HG03457 (cell line): Measurements from ENCODE around the gene AFG1L.
A peak's percentile ranks its signal among the peaks of the same experiment; 100 is the strongest.
"Not testable (repeated sequence)": the region's sequence is repeated elsewhere in the genome, so short reads cannot be mapped to it uniquely, and the experiment has no call there.

Source experiments
- ATAC-seq: cut with Tn5 transposase; IDR thresholded peaks from one replicate; pipeline ENCODE4 v1.9.1; 2021; ENCODE audit warnings: moderate number of reproducible peaks; ENCODE audit not compliant: unreplicated experiment

The AFG1L gene

DNA sequence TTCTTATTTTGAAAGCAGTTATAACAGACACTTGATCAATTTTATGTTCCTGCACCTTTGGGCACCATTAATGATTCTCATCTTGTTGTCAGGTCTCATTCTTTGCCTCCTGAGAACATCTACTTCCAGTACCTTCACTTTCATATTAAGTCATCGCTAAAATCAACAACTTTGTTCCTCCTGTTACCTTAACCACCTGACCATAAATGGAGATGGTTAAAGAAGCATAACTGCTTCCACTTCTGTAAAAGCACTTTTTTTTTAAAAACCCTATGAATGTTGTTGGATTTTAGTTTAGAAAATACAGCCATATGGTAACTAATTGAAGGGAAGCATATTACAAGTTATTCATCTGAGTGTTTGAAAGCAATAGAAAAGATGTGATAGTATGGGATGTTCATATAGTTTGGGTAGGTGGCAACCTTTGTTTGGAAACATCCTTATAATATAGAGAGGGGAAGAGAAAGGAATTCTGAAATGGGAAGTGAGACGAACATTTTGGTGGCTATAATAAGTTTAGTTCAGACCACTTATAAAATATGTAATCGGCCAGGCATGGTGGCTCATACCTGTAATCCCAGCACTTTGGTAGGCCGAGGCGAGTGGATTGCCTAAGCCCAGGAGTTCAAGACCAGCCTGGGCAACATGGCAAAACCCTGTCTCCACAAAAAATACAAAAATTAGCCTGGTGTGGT lies 53.9 kb downstream of the AFG1L start:
- peak; percentile 72 for ATAC-seq

DNA sequence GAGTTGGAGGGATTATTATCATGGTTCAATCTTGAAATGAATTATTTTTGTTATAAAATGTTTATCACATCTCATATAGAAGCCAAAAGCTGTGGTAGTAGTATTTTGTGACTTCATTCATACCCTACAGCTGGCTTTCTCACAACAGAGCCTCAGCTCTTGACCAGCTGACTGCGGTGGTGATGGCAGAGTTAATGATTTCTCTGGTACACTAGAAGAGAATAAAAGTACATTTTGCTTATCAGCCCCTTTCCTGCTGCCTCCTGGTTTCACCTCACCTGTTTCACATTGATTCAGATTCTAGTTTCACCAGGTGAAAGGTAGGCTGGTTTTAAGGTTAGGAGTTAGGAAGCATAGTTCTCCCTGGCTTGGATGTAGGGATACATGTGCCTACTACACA lies 55.7 kb downstream of the AFG1L start:
- ATAC-seq: peak; percentile 53

DNA sequence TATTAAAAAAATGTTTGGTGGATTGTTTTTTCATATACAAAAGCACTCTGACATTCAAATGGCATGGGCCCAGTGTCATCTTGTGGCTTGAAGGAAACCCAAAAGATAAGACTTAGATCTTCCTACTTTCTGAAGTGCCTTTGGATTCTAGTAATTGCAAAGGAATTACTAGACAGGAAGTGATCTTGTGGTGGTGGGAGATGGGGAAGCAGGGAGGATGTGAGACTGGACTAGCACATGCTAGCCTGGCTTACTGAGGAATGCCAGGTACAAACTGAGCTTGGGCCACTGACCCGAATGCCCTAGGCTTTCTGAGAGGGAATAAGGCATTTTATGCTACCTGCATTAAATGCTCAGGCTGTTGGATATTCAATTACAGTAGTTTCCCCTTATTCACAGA lies 59.0 kb downstream of the AFG1L start:
- no peak for ATAC-seq

DNA sequence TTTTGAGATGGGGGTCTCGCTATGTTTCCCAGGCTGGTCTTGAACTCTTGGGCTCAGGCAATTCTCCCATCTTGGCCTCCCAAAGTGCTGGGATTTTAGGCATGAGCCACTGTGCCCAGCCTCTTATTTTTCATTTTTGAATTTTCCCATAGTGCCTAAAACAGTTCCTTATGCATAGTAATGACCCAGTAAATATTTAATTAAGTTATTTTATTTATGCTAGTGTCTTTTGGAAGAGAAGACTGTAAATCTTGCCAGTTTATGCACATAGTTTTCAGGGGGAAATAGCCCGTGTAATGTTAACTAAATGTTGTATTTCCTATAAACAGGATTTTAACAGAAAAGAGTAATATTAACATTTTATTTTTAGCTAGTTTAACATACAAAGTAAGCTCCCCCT lies 60.3 kb downstream of the AFG1L start:
- no peak for ATAC-seq

DNA sequence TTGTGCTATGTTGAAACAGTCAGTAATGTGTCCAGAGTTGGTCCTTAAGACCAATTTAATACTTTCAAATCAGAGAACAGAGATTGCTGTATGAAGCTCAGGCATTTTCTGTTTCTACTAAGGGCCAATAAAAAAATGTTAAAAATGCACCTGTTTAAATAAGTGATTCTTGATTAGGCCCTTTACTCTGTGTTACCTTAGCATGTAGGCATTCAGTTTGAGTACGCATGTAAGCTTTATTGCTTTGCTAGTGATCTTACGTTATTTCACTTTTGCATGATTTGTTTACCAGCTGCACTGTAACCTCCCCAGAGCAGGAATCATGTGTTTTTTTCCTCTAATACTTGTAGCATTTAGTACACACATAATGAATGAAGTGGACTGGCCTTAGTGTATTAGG lies 61.0 kb downstream of the AFG1L start:
- ATAC-seq: no peak

DNA sequence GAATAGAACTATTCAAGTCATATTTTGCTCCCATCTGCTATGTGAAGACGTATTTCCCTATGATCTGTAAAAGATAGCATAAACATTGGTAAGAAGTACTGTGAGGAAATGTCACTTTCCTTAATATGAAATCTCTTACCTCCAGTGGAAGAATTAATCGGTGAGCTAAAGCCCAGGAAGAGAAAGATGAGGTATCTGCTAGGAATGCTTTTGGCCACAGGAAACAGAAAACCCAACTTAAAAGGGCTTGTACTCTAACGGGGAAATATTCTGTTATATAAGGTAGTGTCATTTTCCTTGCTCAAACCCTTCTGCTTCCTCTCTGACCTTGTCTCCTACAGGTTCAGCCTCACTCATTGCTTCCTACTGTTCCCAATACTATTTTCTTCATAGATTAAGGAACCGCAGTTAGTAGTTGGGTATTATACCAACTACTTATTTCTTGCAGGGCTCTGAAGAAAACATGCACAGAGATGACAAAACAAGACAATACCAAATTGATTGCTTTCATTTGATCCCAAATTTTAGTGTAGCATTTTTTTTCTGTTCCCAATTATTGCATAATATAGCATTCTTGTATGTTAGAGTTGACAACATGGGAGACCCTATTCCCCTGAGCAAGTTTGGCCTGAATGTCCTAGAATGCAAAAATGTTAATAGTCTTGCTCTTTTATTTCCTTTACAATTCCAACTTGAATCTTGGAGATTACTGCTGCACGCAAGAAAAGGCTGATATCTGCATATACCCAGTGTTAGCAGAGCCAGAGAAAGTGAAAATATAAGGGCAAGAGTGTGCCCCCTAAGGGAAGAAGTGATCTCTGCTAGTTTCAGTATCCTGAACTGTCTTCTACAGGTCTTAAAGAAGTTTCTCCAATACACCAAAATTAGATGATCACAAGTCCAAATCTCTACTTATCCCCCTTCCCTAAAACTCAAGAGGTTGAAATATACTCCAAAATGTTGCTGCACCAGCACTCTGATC lies 65.3 kb downstream of the AFG1L start:
- ATAC-seq: no peak

DNA sequence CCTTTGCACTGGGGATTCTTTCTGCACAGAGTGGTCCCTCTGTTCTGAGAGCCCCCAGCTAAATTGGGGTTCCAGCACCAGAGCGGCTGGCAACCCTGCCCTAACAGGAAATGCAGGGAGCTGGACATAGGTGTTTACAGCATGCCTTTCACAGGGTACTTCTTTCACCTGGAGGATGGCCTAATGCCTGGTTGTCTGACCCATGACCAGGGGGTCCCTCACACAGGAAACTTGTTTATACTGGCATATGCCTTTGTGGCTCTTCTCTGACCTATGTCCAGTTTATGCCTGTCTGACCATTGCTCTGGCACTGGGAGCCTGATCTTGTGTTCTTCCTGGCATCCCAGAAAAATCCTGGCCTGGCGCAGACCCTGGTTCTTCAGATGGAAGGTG lies 66.1 kb downstream of the AFG1L start:
- ATAC-seq: no peak

DNA sequence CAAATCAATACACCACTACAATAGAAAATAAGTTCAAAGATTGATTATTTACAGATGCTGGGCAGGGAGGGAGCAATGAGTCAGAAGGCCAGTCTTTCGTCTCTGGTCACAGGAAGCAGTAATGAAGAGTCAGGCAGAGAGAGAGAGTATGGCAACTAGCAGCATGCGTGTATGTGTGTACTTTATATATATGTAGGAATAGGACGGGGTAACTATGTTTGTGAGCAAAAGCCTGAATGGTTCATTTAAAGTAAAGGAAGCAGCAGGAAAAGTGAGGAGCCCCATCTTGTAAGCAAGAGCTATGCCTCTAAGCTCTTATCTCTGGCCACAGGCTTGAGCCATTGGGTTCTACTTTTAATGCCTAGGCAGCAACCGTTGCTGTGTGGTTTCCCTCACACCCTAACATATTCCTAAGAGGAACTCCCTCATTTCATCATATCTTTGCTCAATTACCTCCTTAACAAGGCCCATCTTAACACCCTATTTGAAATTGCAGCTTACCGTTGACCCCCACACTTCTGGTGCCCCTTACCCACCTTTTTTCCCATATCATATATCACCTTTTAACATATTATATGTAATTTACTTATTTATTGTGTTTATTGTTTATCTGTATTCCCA lies 66.6 kb downstream of the AFG1L start:
- ATAC-seq: no peak

DNA sequence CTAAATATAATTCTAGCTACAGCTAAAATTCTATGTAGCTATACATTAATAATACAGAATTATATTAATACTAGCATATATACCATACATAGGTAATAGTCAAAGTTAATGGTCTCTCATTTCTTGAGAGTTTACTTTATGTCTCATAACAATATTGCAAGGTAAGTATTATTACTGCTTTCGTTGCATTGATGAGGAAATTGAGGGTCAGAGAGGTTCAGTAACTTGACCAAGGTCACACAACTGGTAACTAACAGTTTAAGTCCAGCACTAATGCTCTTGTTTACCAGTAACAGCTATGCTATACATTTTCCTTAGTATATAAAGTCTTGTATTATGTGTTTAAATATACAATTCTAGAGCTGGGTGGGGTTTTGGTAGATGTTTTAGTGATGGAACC lies 67.6 kb downstream of the AFG1L start:
- ATAC-seq: no peak

DNA sequence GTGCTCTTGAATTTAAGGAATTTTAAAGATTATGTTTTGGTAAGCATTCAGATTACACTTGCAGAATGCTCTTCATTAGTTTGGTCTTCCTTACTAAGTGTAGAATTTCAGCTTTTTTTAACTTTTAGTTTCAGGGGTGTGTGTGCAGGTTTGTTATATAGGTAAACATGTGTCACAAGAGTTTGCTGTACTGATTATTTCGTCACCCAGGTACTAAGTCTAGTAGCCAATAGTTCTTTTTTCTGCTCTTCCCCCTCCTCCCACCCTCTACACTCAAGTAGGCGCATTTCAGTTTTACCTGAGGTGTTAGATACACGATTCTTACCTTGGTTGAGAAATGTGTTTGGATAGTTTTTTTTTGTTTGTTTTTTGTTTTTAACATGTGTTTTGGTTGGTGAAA lies 68.3 kb downstream of the AFG1L start:
- no peak for ATAC-seq

DNA sequence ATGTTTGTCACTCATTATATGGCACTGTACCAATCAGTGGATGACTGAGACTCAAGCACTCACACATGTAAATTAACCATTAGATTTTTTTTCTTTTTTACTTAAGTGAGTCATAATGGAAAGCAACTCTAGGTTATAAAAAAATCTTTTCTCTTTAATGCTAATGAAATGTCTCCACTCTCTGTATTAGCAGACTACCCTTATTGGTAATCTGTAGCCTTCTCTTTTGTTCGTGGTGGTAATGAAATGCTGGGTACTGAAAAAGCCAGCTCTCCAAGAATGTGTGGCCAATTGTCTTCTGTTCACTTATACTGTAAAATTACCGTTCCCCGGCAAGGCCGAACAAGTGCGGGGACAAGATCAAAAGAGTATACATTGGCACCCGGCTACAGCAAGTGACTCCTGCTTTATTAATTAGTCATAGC lies 69.0 kb downstream of the AFG1L start:
- ATAC-seq: no peak

DNA sequence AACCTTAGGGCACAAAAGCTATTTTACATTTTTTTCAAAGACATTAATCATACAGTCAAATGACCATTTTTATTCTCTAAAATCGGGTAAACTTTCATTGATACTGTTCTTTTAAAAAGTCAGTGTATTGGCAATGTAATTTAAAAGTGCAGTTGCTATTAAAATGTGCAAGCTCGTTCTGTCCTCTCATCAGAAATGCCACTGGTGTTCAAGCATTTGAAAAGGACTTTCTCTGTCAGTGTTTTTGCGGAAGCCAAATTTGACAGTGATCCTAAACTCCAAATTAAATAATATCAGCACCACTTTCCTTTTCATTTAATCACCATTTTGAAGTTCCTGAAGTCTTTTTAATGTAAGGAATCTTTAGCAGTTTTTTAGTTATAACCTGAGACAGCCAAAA lies 69.6 kb downstream of the AFG1L start:
- ATAC-seq: no peak

DNA sequence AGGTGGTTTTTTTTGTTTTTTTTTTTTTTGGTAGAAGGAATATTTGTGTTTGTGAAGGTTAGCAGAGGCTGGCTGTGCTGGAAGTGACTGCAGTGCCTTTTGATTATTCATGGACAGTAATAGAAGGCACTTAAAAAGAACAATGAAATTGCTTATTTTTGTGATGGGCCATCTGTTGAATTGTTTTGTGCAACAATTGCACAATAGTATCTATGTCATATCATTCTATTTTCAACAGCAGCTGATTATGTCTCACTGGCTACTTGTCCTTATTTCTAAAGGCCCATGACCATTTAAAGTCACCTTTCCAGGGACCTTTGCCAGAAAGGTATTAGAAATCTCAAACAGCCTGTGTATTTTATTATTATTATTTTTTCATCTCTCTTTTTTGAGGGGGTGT lies 70.6 kb downstream of the AFG1L start:
- no peak for ATAC-seq

DNA sequence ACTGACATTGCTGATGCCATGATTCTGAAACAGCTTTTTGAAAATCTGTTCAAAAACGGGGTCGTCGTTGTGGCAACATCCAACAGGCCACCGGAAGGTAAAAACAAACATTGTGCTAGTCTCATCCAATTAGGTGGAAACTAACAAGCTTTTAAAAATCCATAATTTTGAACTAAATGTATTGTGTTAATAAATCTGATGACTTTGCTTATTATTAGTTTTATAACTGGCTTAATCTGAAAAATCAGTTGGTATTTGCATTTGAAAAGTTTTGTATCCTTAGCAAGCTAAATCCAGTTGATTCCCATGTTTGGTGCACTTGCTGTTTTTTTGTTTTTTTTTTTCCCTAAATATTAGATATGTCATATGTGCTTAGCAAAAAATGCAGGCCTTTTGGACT lies 71.4 kb downstream of the AFG1L start:
- no peak for ATAC-seq

DNA sequence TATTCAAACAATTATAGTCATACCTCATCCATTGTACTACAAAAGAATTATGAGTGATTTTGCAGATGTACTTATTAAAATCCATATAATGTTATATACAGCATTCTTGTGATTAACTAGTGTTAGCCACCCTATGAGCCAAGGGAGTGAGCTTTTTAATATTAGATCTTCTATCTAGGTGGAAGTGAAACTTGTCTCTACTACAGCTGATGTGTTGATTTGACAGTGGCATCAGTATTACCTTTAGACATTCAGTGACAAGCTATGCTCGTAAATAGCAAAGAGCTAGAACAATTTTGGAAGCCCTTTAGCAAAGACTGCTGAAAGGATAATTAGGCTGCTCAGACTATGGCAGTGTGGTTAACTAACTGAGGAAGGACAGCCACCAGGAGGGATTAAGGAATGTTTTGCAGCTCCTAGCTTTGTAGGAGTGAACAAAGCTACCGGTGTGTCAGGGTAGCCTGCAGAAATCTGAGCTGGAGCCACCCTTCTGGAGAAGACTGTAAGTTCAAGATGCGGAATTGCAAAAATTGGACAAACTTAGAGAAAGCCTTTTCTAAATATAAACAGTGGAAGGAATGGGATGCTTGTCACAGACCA lies 73.7 kb downstream of the AFG1L start:
- no peak for ATAC-seq

DNA sequence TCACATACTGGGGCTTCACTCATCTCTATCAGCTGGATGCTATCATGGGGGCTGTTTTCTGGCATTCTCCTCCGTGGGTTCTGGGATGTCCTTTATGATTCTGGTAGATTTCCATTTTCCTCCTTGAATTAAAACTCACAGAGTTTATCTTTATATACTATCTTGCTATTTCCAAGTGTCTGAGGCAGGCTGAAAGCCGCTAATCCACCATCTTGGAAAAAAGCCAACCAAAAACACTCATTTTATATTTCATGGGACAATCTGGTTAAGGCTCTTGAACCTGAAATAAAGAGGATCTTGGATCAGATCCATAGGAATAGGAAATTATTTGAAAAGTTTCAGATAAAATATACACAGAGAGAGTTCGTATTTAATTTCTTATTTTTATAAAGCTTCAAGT lies 86.0 kb downstream of the AFG1L start:
- ATAC-seq: no peak

DNA sequence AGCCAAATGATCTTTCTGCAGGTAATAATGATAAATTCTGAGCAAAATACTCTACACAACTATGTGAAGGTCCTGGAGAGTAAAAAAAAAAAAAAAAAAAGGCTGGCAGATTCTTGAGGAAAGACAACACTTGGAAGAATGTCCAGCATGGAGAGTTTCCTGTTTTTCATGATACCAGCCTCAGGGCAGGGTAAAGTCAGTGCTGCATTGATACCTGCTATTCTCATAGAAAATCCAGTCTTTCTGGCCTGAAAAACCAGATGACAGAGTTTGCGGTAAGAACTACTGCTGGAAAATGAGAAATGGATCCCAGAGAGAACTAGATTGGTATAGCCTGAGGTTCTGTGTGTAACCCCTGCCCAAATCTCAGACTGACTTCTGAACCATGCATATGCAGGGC lies 89.1 kb downstream of the AFG1L start:
- ATAC-seq: no peak

DNA sequence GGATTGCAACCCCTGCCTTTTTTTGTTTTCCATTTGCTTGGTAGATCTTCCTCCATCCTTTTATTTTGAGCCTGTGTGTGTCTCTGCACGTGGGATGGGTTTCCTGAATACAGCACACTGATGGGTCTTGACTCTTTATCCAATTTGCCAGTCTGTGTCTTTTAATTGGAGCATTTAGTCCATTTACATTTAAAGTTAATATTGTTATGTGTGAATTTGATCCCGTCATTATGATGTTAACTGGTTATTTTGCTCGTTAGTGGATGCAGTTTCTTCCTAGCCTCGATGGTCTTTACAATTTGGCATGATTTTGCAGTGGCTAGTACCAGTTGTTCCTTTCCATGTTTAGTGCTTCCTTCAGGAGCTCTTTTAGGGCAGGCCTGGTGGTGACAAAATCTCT lies 94.3 kb downstream of the AFG1L start:
- ATAC-seq: not testable (repeated sequence)

DNA sequence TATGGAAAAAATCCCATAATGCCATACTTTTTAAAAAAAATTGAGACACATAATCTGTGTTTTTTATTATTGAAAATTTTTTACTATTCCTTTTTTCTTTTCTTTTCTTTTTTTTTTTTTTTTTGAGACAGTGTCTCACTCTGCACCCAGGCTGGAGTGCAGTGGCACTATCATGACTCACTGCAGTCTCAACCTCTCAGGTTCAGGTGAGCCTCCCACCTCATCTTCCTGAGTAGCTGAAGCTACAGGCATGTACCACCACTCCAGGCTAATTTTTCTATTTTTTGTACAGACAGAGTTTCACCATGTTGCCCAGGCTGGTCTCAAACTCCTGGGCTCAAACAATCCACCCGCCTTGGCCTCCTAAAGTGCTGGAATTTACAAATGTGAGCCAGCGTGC lies 100.4 kb downstream of the AFG1L start:
- no peak for ATAC-seq

DNA sequence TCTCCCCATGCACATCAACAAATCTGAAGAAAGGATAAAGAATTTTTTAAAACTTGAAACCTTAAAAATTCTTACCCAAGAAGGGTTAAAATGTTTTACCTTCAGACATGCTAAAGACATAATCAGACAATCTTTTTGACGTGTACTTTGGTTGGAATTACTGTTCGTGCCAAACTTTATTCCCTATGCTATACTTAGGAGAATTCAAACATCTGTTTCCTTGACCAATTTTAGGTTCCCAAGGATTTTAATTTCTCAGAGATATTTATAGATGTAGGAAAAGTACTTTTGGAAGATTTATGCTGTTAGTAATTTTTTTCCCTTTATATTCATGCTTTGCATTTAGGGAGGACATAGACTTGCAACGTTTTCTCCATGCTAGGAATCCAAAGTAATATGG lies 108.4 kb downstream of the AFG1L start:
- no peak for ATAC-seq

DNA sequence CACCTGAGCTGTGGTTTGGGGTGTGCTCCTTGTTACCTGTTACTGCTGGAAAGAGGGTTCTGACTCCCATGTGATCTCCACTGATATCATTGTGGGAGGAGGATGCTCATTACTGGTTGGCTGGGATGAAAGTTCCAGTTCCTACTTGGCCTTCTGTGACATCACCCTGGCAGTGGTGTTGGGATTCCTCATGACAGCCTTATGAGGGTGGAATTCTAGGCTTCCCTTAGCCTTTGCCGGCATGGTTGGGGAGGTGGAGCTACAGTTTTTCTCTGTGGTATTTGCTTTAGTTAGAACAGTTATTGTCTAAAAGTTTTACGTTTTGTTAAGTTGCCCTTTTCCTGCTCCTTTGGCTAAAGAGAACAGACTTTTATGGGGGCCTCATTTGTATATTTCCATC lies 112.1 kb downstream of the AFG1L start:
- no peak for ATAC-seq
